HG03095 (cell line): ENCODE measurements around the gene SPATC1L.

Experiments used
- ATAC-seq: cut with Tn5 transposase; IDR thresholded peaks from one replicate; pipeline ENCODE4 v1.9.1; 2021; ENCODE audit warnings: moderate library complexity; ENCODE audit not compliant: unreplicated experiment

Gene SPATC1L

GRCh38 chr21:46215436-46216131 lies 31.3 kb upstream of the SPATC1L start:
- ATAC-seq, result no peak

DNA sequence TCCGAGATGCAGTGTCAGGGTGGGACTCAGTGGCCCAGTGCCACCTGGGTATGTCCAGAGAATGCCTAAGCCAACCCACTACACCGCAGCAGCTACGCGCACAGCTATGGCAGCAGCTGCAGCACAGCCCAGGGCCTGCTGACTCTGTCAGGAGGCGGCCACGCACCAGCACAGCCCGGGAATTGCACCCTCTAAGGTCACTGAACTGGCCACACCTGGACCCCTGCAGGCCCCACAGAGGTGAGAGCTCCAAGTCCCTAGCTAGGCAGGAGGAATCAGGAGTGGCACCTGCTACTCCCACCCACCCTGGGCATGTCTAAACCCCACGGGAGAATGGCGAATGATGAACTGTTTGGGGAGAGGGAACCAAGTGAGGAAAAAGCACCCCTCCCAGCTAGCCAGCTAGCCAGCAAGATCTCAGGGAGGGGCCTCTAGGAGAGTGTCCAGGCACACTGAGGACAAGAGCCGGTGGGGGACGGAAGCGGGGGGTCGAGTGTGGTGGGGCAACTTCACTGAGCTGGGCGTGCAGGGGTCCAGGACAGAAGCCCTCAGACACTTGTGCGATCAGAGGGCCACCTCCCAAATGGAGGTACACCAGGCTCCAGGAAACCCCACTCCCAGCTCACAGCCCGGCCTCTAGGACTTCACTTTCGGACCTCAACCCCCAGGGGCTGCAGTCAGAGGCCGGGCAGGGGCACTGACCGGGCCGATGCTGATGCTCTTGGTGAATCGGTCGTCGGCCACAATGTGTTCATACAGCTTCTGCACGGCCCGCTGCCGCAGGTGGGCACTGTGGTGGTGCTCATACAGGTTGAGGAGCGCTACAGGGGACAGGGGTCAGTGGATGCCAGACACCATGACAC lies 30.4 kb upstream of the SPATC1L start:
- ATAC-seq, result no peak

DNA sequence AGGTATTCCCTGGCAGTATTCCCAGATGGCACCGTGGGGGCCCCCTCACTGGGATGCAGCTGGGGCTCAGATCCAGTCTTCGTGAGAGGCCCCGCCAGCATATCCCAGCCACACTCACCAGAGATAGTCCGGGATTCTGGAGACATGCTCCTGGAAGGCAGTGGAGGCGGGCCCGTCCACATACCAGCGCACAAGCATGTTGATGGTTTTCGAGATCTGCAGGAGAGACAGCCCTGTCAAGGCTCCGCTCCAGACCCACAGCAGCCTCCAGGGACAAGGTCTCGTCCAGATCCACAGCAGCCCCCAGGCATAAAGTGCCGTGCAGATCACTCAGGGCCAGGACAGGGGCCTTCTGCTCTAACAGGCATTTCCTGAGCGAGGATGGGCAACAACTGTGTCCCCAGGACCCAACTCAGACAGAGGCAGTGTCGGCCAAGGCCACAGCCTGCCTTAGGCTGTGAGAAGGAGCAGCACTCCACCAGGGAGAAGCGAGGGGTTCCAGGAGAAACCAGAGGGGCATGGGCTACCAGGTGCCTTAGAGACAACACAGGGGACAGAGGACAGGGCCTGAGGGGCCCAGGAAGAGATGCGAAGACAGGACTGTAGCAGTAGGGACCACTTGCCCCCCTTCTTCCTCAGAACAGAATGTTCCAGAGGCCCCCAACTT lies 29.5 kb upstream of the SPATC1L start:
- no peak for ATAC-seq

DNA sequence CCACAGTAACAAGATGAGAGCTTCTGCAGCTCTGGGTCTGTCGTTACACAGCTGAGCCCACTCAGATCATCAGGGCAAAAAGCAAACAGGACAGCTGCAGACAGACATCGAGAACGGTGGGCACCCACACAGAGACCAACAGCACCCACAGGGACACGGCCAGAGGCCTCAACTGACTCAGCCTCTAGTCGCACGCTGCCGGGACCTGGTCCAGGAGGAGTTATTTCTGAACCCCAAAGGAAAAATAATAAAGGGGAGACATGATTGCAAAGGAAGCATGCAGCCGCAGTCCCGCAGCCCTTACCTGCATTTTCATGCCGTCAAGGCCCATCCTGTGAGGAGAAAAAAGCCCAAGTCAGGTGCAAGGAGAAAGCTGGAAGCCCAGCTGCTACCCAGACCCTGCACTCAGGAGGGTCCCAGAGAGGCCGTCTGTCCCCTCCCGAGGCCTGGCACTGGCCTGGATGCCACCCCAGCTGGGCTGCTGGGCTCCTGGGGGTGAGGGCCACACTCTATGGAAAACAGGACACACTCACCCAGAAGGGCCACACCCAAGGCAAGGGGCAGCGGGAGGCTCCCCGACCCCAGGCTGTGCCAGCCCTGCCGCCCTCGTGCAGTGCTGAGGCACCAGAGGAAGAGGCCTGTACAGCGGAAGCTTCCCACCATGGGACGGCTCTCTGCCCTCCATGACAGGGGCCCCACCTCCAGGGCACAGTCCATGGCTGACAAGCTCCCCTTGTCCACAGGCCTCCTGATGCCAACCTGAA lies 28.6 kb upstream of the SPATC1L start:
- ATAC-seq, result no peak

GRCh38 chr21:46211786-46212720 lies 27.8 kb upstream of the SPATC1L start:
- no peak for ATAC-seq

GRCh38 chr21:46211376-46211775 lies 27.1 kb upstream of the SPATC1L start:
- no peak for ATAC-seq

GRCh38 chr21:46210378-46211136 lies 26.3 kb upstream of the SPATC1L start:
- no peak for ATAC-seq

DNA sequence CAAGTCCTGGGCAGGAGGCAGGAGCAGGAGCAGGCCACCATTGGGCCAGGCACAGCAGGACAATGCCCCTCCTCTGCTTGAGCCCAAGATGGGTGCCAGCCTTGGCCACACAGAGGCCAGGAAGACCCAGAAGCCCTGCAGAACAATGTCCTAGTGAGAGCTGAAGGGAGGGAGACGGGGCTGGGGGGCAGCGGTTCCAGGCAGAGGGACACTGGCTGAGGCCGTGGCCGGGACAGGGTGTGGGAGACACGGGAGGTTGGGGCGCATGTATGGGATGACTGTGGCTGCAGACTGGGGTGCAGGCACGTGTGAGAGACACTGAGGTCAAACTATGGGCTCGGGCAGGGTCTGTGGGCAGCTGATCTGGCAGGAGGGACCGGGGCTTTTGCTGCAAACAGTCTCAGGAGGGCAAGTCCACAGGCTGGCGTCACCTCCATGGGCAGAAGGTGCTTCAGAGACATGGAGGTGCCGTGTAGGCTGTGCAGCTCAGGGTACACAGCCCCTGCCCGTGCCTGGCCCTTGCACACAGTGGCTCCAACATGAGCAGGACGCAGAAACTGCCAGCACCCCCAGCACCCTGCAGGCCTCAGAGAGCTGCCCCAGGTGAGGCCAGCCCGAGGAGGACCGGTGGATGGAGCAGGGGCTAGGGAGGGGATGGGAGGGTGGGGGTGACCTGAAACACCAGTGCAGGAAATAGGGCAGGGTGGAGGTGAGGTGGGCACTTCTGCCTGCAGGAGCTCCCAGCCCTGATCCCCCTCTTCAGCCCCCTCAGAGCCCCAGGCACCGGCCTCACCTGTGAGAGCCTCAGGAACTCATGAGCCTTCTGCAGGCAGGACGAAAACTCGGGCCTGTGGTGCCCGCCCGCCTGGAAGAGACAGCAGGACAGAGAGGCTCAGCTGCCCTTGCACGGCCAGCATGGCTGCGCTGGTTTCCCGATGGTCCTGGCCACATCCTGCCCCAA lies 24.8 kb upstream of the SPATC1L start:
- no peak for ATAC-seq

DNA sequence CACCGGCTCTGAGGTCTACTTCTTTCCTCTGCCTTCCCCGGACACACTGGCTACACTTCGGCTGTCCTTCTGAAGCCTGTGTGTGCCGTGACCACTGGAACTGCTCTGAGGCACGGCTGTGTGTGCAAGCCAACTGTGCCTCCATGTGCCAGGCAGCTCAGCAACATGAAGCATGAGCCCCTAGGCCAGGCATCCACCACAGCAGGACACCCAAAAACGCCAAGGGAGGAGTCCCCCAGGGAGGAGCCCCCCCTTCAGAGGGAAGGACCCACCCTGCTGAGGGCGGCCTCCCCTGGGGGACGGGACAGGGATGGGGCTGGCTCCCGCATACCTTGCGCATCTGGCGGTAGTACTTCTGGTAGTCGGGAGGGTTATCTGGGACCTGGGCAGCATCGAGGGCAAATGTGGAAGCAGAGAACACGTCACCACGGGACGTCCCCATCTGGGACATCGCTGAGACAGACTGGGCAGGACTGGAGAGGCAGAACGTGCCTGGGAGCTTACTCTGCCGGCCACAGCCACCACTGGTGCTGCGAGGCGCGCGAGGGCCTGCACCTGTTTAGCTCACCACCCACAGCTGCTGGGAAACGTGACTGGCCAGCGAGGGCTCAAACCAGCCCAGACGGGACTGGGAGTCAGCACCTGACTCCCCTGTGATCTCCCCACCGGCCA lies 23.8 kb upstream of the SPATC1L start:
- ATAC-seq, result no peak

DNA sequence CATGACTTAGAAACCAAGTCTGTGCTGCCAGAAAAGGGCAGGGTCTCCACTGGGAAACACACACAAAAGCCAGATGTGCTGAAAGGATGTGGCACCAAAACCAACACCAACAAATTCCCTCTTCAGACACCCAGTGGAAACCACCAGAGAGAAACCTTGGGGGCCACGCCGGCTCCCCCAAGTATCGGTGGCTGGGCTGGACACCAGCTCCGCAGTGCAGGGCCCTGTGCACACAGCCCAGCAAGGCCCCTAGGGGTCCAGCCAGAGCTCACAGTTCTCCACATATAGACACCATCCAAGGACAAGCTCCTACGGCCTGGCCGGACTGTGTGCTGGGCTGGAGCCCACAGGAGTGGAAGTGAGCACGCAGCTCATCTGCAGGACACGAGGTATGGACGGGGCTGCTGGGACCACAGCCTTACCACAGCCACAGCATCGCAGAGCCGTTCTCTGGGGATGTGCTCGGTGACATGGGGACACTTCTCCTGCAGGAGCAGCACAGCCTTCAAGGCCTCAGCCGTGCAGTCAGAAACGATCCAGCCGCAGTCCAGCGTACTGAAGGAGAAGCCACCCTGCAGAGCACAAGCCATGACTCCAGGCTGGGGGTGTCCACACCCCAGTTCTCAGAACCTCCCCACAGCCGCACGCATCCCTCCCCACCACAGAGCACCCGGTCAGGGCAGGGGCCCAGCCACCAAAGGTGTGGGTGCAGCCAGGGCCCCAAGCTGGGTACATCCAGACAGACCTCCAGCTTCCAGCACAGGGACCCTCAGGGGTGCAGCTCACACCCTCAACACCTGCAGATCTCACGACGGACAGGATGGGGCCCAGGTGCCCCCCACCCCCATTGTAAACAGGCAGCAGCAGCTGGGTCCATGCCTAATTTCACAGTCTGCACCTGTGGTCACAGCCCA lies 23.0 kb upstream of the SPATC1L start:
- ATAC-seq, result no peak

DNA sequence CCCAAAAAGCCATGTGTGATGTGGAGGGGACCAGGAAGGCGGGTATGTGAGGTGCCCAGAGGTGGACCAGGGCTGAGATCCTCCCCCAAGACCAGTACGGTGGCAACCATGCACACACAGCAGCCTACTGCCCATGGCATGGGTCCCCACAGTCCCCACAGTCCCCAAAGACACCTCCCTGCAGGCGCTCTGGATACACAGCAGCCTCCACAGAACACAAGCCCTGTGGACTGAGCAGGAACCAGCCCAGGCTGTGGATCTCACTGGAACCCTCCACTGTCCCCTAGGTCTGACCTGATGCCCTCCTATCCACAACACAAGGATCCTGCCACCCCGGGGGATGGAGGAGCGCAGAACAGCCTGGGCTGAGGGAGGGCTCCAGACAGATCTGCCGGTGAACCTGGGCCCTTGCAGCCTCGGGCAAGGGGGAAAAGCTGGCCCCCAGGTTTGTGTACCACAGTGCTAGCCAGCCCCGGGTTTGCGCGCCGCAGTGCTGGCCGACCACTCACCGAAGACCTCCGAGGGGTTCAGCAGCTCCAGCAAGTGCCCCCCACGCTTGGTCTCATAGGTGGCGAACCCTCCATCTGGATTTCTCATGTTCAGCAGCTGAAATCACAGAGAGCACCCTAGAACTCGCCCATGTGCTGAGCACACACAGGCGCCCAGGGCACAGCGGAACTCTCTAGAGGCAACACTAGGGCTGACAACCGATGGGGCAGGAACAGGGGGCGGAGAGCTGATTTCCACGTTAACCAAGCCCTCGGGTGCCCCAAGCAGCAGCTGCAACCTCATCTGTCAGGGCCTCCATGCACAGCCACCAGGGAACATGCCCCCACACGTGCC lies 22.1 kb upstream of the SPATC1L start:
- ATAC-seq, result no peak

DNA sequence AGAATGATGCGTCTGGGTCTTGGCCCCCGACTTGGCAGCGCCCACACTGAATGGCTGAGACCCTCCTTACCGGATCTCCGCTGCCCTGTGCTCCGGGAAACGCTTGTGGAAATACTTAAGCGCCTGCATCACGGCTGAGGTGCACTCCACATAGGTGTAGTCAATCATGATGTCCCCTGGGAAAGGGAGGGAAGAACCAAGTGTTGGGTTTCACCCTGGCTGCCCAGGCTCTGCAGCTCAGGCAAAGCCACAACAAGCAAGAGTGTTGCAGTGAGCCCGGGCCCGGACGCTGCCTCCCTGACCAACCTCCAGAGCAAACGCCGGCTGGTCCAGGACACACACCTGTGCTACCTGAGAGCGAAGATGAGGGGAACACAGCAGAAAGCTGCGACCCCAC lies 21.5 kb upstream of the SPATC1L start:
- ATAC-seq, result no peak

DNA sequence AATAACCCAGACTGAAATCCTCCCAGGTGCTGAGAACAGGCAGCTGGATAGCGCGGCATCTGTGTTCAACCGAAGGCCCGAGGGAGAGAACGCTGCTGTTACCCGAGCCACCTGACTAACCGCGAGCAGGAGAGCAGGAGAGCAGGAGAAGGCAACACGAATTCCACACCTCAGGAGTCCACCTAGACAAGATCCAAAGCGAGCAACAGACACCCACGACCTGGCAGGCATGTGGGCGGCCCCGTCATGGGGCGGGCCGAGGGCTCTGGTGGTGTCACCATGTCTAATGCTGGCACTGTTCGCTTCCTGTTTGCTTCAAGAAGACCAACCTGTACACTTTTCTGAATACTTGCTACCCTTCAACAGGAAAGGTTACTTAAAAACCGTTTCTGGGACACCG lies 20.9 kb upstream of the SPATC1L start:
- no peak for ATAC-seq

DNA sequence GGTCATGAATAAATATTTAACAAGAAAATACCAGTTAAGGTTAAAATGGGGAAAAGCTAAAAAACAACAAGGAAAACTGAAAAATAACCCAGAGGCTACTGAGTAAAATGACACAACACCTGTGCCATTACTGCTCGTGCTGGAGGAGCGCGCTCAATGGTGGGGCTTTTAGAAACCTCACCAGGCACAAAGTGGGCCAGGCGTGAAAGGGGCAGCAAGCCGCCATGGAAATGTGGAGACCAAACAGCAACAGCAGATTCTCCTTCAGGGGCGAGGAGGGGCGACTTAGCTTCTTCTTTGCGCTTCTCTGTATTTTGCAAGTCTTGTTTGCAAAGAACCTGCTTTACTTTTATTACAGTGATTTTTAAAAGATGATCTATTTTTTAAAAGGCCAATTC lies 18.9 kb upstream of the SPATC1L start:
- ATAC-seq, result no peak

- ATAC-seq, result no peak
Measured at GRCh38 chr21:46202592-46203202, 18.4 kb upstream of the SPATC1L start.
